ENCODE data around the gene KRTAP6-1. TPM values are rescaled to one million over a fixed set of nuclear protein-coding genes. Genes with fewer than 3 reads are reported as not detected.

Gene KRTAP6-1
- polyA plus RNA-seq, 1 donor from 2014 or later = not detected

GRCh38 chr21:30600787-30601186, 12.9 kb downstream of the KRTAP6-1 start, which contains the start of gene KRTAP22-1:
Gene KRTAP22-1, plus strand, starts transcription at chr21:30601087.
- Histone ChIP-seq H3K27ac (ENCODE audit: low read length) (no peak within 1 kb of the TSS), H3K79me2 (replicated peaks; ENCODE audit: insufficient read depth, low read length) (no peaks in the 10 kb centered on the region), H3K4me2 (ENCODE audit: low read length) (no peak within 1 kb of the TSS), H2AFZ (ENCODE audit: low read depth, low read length) (no peak within 1 kb of the TSS), H3K27me3 (ENCODE audit: insufficient read depth, low read depth, low read length) (no peaks in the 10 kb centered on the region), H3K4me3 (ENCODE audit: low read length) (no peak within 1 kb of the TSS), H3K36me3 (ENCODE audit: insufficient read depth, low read length) (no peaks in the 10 kb centered on the region), H3K9me3 (ENCODE audit: low read length) (no peaks in the 10 kb centered on the region), H3K9ac (ENCODE audit: low read length) (no peak within 1 kb of the TSS), H4K20me1 (ENCODE audit: insufficient read depth) (no peaks in the 10 kb centered on the region), H3F3A (ENCODE audit: insufficient read depth, low read length, poor library complexity, severe bottlenecking) (no peaks in the 10 kb centered on the region), H3K9me2 (ENCODE audit: insufficient read depth, low read length) (no peaks in the 10 kb centered on the region)
- TF ChIP-seq TAF1 (IDR thresholded peaks at IDR 0.05; ENCODE audit: low read depth) = no peak
- TF ChIP-seq MXI1 (conservative IDR thresholded peaks at IDR 0.05; ENCODE audit: poor library complexity, severe bottlenecking) = no peak
- no peak for TF ChIP-seq CTCF (IDR thresholded peaks at IDR 0.05; ENCODE audit: poor library complexity, severe bottlenecking)
- no peak for TF ChIP-seq REST (IDR thresholded peaks at IDR 0.05; ENCODE audit: borderline replicate concordance)
- no peak for TF ChIP-seq EZH2 (IDR thresholded peaks at IDR 0.05; ENCODE audit: borderline replicate concordance, insufficient read depth, low read length, poor library complexity, severe bottlenecking)
- TF ChIP-seq RAD21 (conservative IDR thresholded peaks at IDR 0.05) = no peak
- no peak for TF ChIP-seq EP300 (conservative IDR thresholded peaks at IDR 0.05; ENCODE audit: poor library complexity, severe bottlenecking)
- TF ChIP-seq SMC3 (conservative IDR thresholded peaks at IDR 0.05; ENCODE audit: poor library complexity) = no peak
- no peak for TF ChIP-seq POLR2AphosphoS5 (IDR thresholded peaks at IDR 0.05)

DNA sequence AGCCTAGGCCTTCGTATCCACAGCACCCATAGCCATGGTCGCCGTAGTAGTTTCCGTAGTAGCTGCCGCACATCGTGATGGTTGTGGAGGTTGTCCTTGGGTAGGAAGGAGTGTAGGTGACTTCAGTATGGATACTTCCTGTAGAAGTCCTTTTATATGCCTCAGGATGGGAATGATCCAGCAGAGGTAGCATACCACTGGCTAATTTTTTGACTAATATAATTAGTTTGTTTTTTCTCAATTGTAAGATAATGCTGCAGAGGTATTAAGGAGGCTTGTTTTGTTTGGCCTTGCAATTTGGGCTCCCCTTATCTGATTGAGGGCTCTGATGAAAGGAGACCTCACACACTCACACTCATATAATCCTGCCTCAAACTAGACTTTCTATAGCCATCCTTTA, 14.9 kb downstream of the KRTAP6-1 start, which contains the start of gene KRTAP6-2:
Gene KRTAP6-2 (minus strand): TSS at position 101 of the 400 bp plus-strand sequence. CDS start 28 bp downstream, at position 73.
- no peak within 1 kb of the TSS for H2AFZ ChIP-seq (ENCODE audit: low read depth, low read length)
- no peaks in the 10 kb centered on the region for H3K9me2 ChIP-seq (ENCODE audit: insufficient read depth, low read length)
- H3K4me3 ChIP-seq (ENCODE audit: low read length) = no peak within 1 kb of the TSS
- no peak within 1 kb of the TSS for H3K27ac ChIP-seq (ENCODE audit: low read length)
- H4K20me1 ChIP-seq (ENCODE audit: insufficient read depth) = no peaks in the 10 kb centered on the region
- no peak for TF ChIP-seq TAF1 (IDR thresholded peaks at IDR 0.05; ENCODE audit: low read depth)
- no peaks in the 10 kb centered on the region for H3K9me3 ChIP-seq (ENCODE audit: low read length)
- H3K9ac ChIP-seq (ENCODE audit: low read length) = no peak within 1 kb of the TSS
- no peaks in the 10 kb centered on the region for H3K79me2 ChIP-seq (replicated peaks; ENCODE audit: insufficient read depth, low read length)
- H3K36me3 ChIP-seq (ENCODE audit: insufficient read depth, low read length) = no peaks in the 10 kb centered on the region
- H3K27me3 ChIP-seq (ENCODE audit: insufficient read depth, low read depth, low read length) = no peaks in the 10 kb centered on the region
- H3F3A ChIP-seq (ENCODE audit: insufficient read depth, low read length, poor library complexity, severe bottlenecking) = no peaks in the 10 kb centered on the region
- H3K4me2 ChIP-seq (ENCODE audit: low read length) = no peak within 1 kb of the TSS

DNA sequence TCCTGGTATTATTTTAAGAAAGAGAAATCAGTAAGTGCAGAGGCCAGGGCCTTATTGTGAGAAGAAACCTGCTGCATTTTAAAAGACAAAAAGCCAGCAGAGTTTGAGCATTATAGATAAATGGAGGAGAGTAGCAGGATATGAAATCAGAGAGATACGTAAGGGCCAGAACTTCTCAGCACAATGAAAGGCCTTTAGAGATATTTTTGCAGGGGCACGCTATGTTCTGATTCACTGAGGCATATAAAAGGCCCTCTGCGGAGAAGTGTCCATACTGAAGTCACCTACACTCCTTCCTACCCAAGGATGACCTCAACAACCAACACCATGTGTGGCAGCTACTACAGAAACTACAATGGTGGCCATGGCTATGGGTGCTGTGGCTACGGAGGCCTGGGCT, 21.6 kb downstream of the KRTAP6-1 start, which contains the start of gene KRTAP6-3:
Gene KRTAP6-3 (plus strand): TSS at position 301 of the 400 bp plus-strand sequence. CDS start 6 bp downstream, at position 307.
- no peaks in the 10 kb centered on the region for H3F3A ChIP-seq (ENCODE audit: insufficient read depth, low read length, poor library complexity, severe bottlenecking)
- no peak for TF ChIP-seq POLR2AphosphoS5 (IDR thresholded peaks at IDR 0.05)
- no peak for TF ChIP-seq CTCF (IDR thresholded peaks at IDR 0.05; ENCODE audit: poor library complexity, severe bottlenecking)
- TF ChIP-seq SMC3 (conservative IDR thresholded peaks at IDR 0.05; ENCODE audit: poor library complexity) = no peak
- TF ChIP-seq REST (IDR thresholded peaks at IDR 0.05; ENCODE audit: borderline replicate concordance) = no peak
- TF ChIP-seq EP300 (conservative IDR thresholded peaks at IDR 0.05; ENCODE audit: poor library complexity, severe bottlenecking) = no peak
- no peak for TF ChIP-seq MXI1 (conservative IDR thresholded peaks at IDR 0.05; ENCODE audit: poor library complexity, severe bottlenecking)
- TF ChIP-seq RAD21 (conservative IDR thresholded peaks at IDR 0.05) = no peak
- no peak for TF ChIP-seq EZH2 (IDR thresholded peaks at IDR 0.05; ENCODE audit: borderline replicate concordance, insufficient read depth, low read length, poor library complexity, severe bottlenecking)
- no peak for TF ChIP-seq TAF1 (IDR thresholded peaks at IDR 0.05; ENCODE audit: low read depth)
- H3K4me2 ChIP-seq (ENCODE audit: low read length) = no peak within 1 kb of the TSS
- H3K4me3 ChIP-seq (ENCODE audit: low read length) = no peak within 1 kb of the TSS
- H3K9ac ChIP-seq (ENCODE audit: low read length) = no peak within 1 kb of the TSS
- no peaks in the 10 kb centered on the region for H3K79me2 ChIP-seq (replicated peaks; ENCODE audit: insufficient read depth, low read length)
- H2AFZ ChIP-seq (ENCODE audit: low read depth, low read length) = no peak within 1 kb of the TSS
- no peaks in the 10 kb centered on the region for H3K9me3 ChIP-seq (ENCODE audit: low read length)
- H4K20me1 ChIP-seq (ENCODE audit: insufficient read depth) = no peaks in the 10 kb centered on the region
- H3K27ac ChIP-seq (ENCODE audit: low read length) = no peak within 1 kb of the TSS
- no peaks in the 10 kb centered on the region for H3K9me2 ChIP-seq (ENCODE audit: insufficient read depth, low read length)
- H3K27me3 ChIP-seq (ENCODE audit: insufficient read depth, low read depth, low read length) = no peaks in the 10 kb centered on the region
- no peaks in the 10 kb centered on the region for H3K36me3 ChIP-seq (ENCODE audit: insufficient read depth, low read length)

Data from neural cell (in vitro differentiated cells).